AG04450 (cell line): ENCODE results near the gene NOD1. TPM values are rescaled to one million over a fixed set of nuclear protein-coding genes. Genes with fewer than 3 reads are reported as not detected.

ENCODE experiments used
- CTCF ChIA-PET: fragments of 300-600, 350-600 bp; formaldehyde crosslinking; extraction: SDS; loops from one replicate; lab custom pipeline; 2022; ENCODE audit warnings: antibody characterized with exemption, inconsistent platforms; lab: Charles Lee
- POLR2A ChIA-PET: fragments of 350-600 bp; formaldehyde crosslinking; extraction: SDS; loops from one replicate; lab custom pipeline; 2021; ENCODE audit warnings: antibody characterized with exemption, inconsistent platforms; lab: Yijun Ruan, JAX
- DNase-seq: peaks from one replicate; pipeline ENCODE4 v3.0.0-alpha.2; 2011; ENCODE audit warnings: low read depth, low spot score
- H3K27ac ChIP-seq: one replicate; pipeline ENCODE4 v1.5.1; 2012; ENCODE audit warnings: low read depth, low read length, control low read depth
- H3K27me3 ChIP-seq: one replicate; pipeline ENCODE4 v1.6.0; 2012; ENCODE audit warnings: low read length; ENCODE audit not compliant: control insufficient read depth, insufficient read depth
- H3K4me3 ChIP-seq: 2 replicates; pipeline ENCODE4 v1.5.1; 2011; ENCODE audit warnings: mild to moderate bottlenecking, low read depth, low read length, control low read depth
- H3K9me3 ChIP-seq: 2 replicates; pipeline ENCODE4 v1.5.1; 2012; ENCODE audit warnings: low read length; ENCODE audit not compliant: control insufficient read depth, insufficient read depth
- polyA plus RNA-seq: library from polyadenylated mRNA; depleted of rRNA; stranded (reverse); fragments of >200 nt; gene quantifications from 2 replicates; pipeline ENCODE4 v1.2.3, GENCODE V29; 2011
- TF ChIP-seq, protein P1 (sequence below): IDR thresholded peaks from 2 replicates; pipeline ENCODE4 v1.5.1; 2011; ENCODE audit warnings: low read depth, low read length, control low read depth, inconsistent platforms

NOD1 gene
- polyA plus RNA-seq, 1 experiment: 3.3 TPM

GRCh38 chr7:30406664-30407425 is 71.7 kb downstream of the NOD1 start:
- Histone ChIP-seq H3K9me3 (no peaks in the 10 kb centered on the region), H3K4me3 (no peak overlapping the region), H3K27ac (no peak overlapping the region), H3K27me3 (no peaks in the 10 kb centered on the region)
- TF ChIP-seq, protein P1, sequence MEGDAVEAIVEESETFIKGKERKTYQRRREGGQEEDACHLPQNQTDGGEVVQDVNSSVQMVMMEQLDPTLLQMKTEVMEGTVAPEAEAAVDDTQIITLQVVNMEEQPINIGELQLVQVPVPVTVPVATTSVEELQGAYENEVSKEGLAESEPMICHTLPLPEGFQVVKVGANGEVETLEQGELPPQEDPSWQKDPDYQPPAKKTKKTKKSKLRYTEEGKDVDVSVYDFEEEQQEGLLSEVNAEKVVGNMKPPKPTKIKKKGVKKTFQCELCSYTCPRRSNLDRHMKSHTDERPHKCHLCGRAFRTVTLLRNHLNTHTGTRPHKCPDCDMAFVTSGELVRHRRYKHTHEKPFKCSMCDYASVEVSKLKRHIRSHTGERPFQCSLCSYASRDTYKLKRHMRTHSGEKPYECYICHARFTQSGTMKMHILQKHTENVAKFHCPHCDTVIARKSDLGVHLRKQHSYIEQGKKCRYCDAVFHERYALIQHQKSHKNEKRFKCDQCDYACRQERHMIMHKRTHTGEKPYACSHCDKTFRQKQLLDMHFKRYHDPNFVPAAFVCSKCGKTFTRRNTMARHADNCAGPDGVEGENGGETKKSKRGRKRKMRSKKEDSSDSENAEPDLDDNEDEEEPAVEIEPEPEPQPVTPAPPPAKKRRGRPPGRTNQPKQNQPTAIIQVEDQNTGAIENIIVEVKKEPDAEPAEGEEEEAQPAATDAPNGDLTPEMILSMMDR: no peak
- POLR2A ChIA-PET: no interaction called here
- CTCF ChIA-PET: interaction anchor here (0.5 to 1.4 kb wide), 2 partner anchors 114 to 131 kb away, joined by 4 read pairs; no protein-coding TSS in a partner anchor
- no peak for DNase-seq

GRCh38 chr7:30405179-30405578 is 73.4 kb downstream of the NOD1 start:
- CTCF ChIA-PET: interaction anchor here (1.3 kb wide), 1 partner anchor 129 kb away, joined by 4 read pairs; no protein-coding TSS in a partner anchor
- no peaks in the 10 kb centered on the region for H3K27me3 ChIP-seq
- H3K27ac ChIP-seq: no peak overlapping the region
- H3K4me3 ChIP-seq: no peak overlapping the region
- TF ChIP-seq, protein P1: no peak
- no peaks in the 10 kb centered on the region for H3K9me3 ChIP-seq
- POLR2A ChIA-PET: no interaction called here
- no peak for DNase-seq

DNA sequence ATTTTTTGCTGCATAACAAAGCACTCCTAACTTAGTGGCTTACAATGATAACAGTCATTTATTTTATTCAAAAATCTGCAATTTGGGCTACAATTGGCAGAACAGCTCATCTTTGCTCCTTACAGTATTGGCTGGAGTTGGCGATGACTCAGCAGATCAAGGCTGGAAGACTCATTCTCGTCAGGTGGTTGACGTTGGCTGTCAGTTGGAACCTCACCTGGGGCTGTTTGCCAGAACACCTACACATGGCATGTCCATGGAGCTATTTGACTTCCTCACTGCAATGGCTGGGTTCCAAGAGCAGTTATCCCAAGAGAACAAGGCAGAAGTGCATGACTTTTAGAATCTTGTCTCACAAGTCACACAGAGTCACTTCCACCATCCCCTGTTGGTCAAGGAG is 75.1 kb downstream of the NOD1 start:
- Histone ChIP-seq H3K4me3 (no peak overlapping the region), H3K27me3 (no peaks in the 10 kb centered on the region), H3K9me3 (no peaks in the 10 kb centered on the region), H3K27ac (no peak overlapping the region)
- POLR2A ChIA-PET: no interaction called here
- DNase-seq: no peak
- TF ChIP-seq, protein P1: no peak
- CTCF ChIA-PET: no interaction called here

GRCh38 chr7:30396389-30396788 is 82.2 kb downstream of the NOD1 start:
- H3K9me3 ChIP-seq: no peaks in the 10 kb centered on the region
- POLR2A ChIA-PET: no interaction called here
- no peak for DNase-seq
- TF ChIP-seq, protein P1: peak; percentile 28; the same call in 1 of the 2 replicates
- H3K27ac ChIP-seq: no peak overlapping the region
- no peaks in the 10 kb centered on the region for H3K27me3 ChIP-seq
- no peak overlapping the region for H3K4me3 ChIP-seq
- CTCF ChIA-PET: interaction anchor here (0.7 to 1.3 kb wide), 6 partner anchors 34 to 232 kb away, joined by 3 to 7 read pairs (median 4); no protein-coding TSS in a partner anchor

DNA sequence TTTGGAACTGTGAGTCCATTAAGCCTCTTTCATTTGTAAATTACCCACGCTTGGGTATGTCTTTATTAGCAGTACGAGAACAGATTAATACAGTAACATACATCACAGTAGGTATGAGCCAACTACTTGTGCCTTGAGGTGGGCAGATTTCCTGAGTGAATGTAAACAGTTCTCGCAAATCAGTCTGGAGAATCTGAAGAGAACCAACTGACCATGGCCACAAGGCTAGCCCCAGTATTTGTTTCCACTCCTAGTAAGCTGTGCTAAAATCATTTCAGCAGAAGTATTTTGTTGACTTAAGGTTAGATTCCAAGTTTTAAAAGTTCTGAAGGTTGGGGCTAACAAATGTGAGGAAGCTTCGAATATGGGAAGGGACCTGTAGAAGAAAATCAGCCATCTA is 82.9 kb downstream of the NOD1 start:
- H3K27me3 ChIP-seq: no peaks in the 10 kb centered on the region
- H3K9me3 ChIP-seq: no peaks in the 10 kb centered on the region
- ChIA-PET CTCF (interaction anchor here (0.9 to 1.3 kb wide), 3 partner anchors 33 to 167 kb away, joined by 3 to 7 read pairs (median 4); no protein-coding TSS in a partner anchor), POLR2A (no interaction called here)
- TF ChIP-seq, protein P1: no peak
- no peak for DNase-seq
- no peak overlapping the region for H3K27ac ChIP-seq
- H3K4me3 ChIP-seq: no peak overlapping the region
